GM23338 (cell line): ENCODE measurements around the gene ZNF549. TPM values are rescaled to one million over a fixed set of nuclear protein-coding genes. Genes with fewer than 3 reads are reported as not detected.
A peak's percentile ranks its signal among the peaks of the same experiment; 100 is the strongest.

Source experiments
- ATAC-seq: fragments of 200-7000 bp; cut with Tn5 transposase; 3 replicates; pipeline ENCODE4 v1.9.1; 2020
- DNase-seq: peaks from one replicate; pipeline ENCODE4 v3.0.0-alpha.2; 2015; ENCODE audit warnings: low spot score
- H2AFZ ChIP-seq: fragments of 200-600 bp; sonication (generic); 2 replicates; pipeline ENCODE4 v1.8.0; 2016; ENCODE audit warnings: antibody characterized with exemption, mild to moderate bottlenecking, moderate library complexity
- H3F3A ChIP-seq: fragments of 200-600 bp; sonication (generic); replicated peaks from 2 replicates; pipeline ENCODE4 v1.8.0; 2017; ENCODE audit warnings: antibody characterized with exemption, mixed run types, low read depth
- H3K27ac ChIP-seq: fragments of 200-600 bp; sonication (generic); 2 replicates; pipeline ENCODE4 v1.6.1; 2016; ENCODE audit warnings: low read depth
- H3K27me3 ChIP-seq: fragments of 200-600 bp; sonication (generic); 2 replicates; pipeline ENCODE4 v1.8.0; 2016; ENCODE audit warnings: mild to moderate bottlenecking, mixed run types, moderate library complexity; ENCODE audit not compliant: insufficient read depth
- H3K36me3 ChIP-seq: fragments of 200-600 bp; sonication (generic); 2 replicates; pipeline ENCODE4 v1.8.0; 2016; ENCODE audit warnings: mild to moderate bottlenecking; ENCODE audit not compliant: insufficient read depth
- H3K4me1 ChIP-seq: fragments of 200-600 bp; sonication (generic); 2 replicates; pipeline ENCODE4 v1.8.0; 2016; ENCODE audit warnings: mild to moderate bottlenecking, moderate library complexity; ENCODE audit not compliant: insufficient read depth
- H3K4me2 ChIP-seq: fragments of 200-600 bp; sonication (generic); 2 replicates; pipeline ENCODE4 v1.7.1; 2017; ENCODE audit warnings: mixed run types
- H3K4me3 ChIP-seq: fragments of 200-600 bp; sonication (generic); 2 replicates; pipeline ENCODE4 v1.6.1; 2016; ENCODE audit warnings: mixed run types
- H3K79me2 ChIP-seq: fragments of 200-600 bp; sonication (generic); replicated peaks from 2 replicates; pipeline ENCODE4 v1.8.0; 2017; ENCODE audit warnings: mild to moderate bottlenecking; ENCODE audit not compliant: insufficient read depth
- H3K9me2 ChIP-seq: fragments of 200-600 bp; sonication (generic); 2 replicates; pipeline ENCODE4 v1.8.0; 2017; ENCODE audit not compliant: insufficient read depth
- H4K20me1 ChIP-seq: fragments of 200-600 bp; sonication (generic); replicated peaks from 2 replicates; pipeline ENCODE4 v1.8.0; 2017; ENCODE audit warnings: mild to moderate bottlenecking; ENCODE audit not compliant: insufficient read depth
- H3K27ac Mint-ChIP-seq: 2 replicates; pipeline ENCODE4 v1.8.0; 2020; ENCODE audit warnings: inconsistent platforms, mild to moderate bottlenecking, moderate library complexity, mixed read lengths
- H3K27me3 Mint-ChIP-seq: 3 replicates; pipeline ENCODE4 v1.8.0; 2022; ENCODE audit warnings: low read depth, mild to moderate bottlenecking, moderate library complexity, mixed read lengths, inconsistent platforms; ENCODE audit not compliant: insufficient read depth, poor library complexity
- H3K36me3 Mint-ChIP-seq: 3 replicates; pipeline ENCODE4 v1.8.0; 2021; ENCODE audit warnings: low read depth, mild to moderate bottlenecking, inconsistent platforms, moderate library complexity, mixed read lengths
- H3K4me1 Mint-ChIP-seq: 3 replicates; pipeline ENCODE4 v1.8.0; 2020; ENCODE audit warnings: mild to moderate bottlenecking, inconsistent platforms, mixed read lengths
- H3K4me3 Mint-ChIP-seq: 3 replicates; pipeline ENCODE4 v1.8.0; 2021; ENCODE audit warnings: moderate library complexity, mild to moderate bottlenecking, inconsistent platforms, mixed read lengths
- H3K9me3 Mint-ChIP-seq: 3 replicates; pipeline ENCODE4 v1.8.0; 2020; ENCODE audit warnings: moderate library complexity, mild to moderate bottlenecking, inconsistent platforms, mixed read lengths
- CREB1 ChIP-seq: fragments of 250-450 bp; sonication (Bioruptor Pico); IDR thresholded peaks from 2 replicates; pipeline ENCODE4 v1.5.0; 2020; ENCODE audit warnings: low read depth, mild to moderate bottlenecking, moderate library complexity
- CTCF ChIP-seq, 2 experiments: fragments of 200-600 bp in 1 of 2; sonication (generic) in 1 of 2; conservative IDR thresholded peaks; 2 replicates each; pipeline versions ENCODE4 v1.5.1 to v1.6.1; 2016 to 2017; ENCODE audit warnings: antibody characterized with exemption in 2 of 2, low read depth in 2 of 2, mild to moderate bottlenecking in 2 of 2, moderate library complexity in 1 of 2
- ETS1 ChIP-seq: IDR thresholded peaks from 2 replicates; pipeline ENCODE4 v1.6.1; 2016; ENCODE audit warnings: antibody characterized with exemption
- EZH2 ChIP-seq: fragments of 200-600 bp; sonication (generic); IDR thresholded peaks from one replicate; pipeline ENCODE4 v1.8.0; 2017; ENCODE audit warnings: antibody characterized with exemption, mild to moderate bottlenecking, low read depth; ENCODE audit not compliant: unreplicated experiment
- EZH2phosphoT487 ChIP-seq: fragments of 200-600 bp; sonication (generic); IDR thresholded peaks from one replicate; pipeline ENCODE4 v1.8.1; 2018; ENCODE audit warnings: antibody characterized with exemption; ENCODE audit not compliant: unreplicated experiment
- JUNB ChIP-seq: IDR thresholded peaks from one replicate; pipeline ENCODE4 v1.6.1; 2016; ENCODE audit warnings: antibody characterized with exemption; ENCODE audit not compliant: unreplicated experiment
- NANOG ChIP-seq: IDR thresholded peaks from 2 replicates; pipeline ENCODE4 v1.6.1; 2016; ENCODE audit warnings: antibody characterized with exemption, borderline replicate concordance
- POLR2AphosphoS5 ChIP-seq: IDR thresholded peaks from 2 replicates; pipeline ENCODE4 v1.6.1; 2016; ENCODE audit warnings: antibody characterized with exemption, low read depth
- REST ChIP-seq: IDR thresholded peaks from one replicate; pipeline ENCODE4 v1.6.1; 2018; ENCODE audit warnings: antibody characterized with exemption; ENCODE audit not compliant: unreplicated experiment
- STAT1 ChIP-seq: IDR thresholded peaks from one replicate; pipeline ENCODE4 v1.6.1; 2016; ENCODE audit warnings: antibody characterized with exemption; ENCODE audit not compliant: unreplicated experiment
- ZNF114 ChIP-seq: fragments of 250-450 bp; sonication (Bioruptor Pico); IDR thresholded peaks from 2 replicates; pipeline ENCODE4 v1.5.0; 2020; ENCODE audit warnings: mild to moderate bottlenecking, moderate library complexity
- ZNF331 ChIP-seq: fragments of 250-450 bp; sonication (Bioruptor Pico); IDR thresholded peaks from 2 replicates; pipeline ENCODE4 v1.5.0; 2020; ENCODE audit warnings: low read depth, mild to moderate bottlenecking, moderate library complexity
- polyA plus RNA-seq: library from polyadenylated mRNA; unstranded; fragments of >200 nt; fragmentation: Nextera tagmentation; extraction: Ambion mirVana; gene quantifications from 2 replicates; pipeline ENCODE4 v1.2.1, GENCODE V29; 2016
- total RNA-seq: library from RNA; depleted of rRNA; stranded (reverse); fragments of >200 nt; shearing (Covaris generic); gene quantifications from 2 replicates; pipeline ENCODE4 v1.2.3, GENCODE V29; 2014

The ZNF549 gene
- total and polyA plus RNA-seq, 2 experiments from 2014 or later: 4.3 to 11.6 TPM

DNA sequence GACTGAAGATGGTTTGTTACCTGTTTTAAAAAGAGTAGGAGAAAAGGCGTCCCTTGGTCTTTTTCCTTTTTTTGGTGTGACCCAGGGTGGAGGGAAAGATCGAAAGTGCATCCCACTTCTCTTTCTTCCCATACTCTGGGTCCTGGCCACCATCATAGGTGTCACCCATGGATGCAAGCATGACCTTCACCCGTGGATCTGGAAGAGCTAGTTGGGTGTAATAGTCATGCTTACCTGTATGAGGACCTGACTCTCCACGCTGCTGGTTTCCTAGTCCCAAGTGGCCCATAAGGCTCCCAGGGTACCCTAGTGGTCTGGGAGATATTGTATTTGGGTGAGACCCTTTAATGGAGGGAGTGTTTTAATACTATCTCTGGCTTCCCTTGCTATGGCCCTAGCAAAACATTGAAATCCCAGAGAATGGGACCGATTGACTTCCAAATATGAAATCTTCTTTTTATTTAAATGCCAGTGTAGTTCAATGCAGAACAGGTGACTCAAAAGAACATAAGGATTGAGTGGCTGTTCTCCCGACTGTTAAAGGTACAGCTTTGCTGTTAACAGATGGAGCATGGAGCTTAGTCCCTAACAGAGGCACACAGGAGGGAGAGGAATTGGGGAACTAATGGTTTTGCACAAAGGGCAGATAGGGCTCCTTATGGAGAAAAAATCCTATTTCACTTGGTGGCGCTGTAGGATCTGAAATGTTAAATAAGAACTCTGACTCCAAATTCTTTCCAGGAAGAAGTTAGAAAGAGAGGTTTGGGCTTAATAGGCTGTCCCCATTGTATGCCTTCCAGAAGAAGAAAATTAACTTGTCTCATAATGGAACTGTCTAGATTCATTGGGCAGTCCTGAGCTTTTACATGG, 39.5 kb downstream of the ZNF549 start:
- no peak for TF ChIP-seq JUNB
- no peak for TF ChIP-seq EZH2
- Mint-ChIP-seq H3K27me3 (peaks cover 4% of the 10 kb centered on the region), H3K9me3 (peaks cover 98% of the 10 kb centered on the region), H3K4me3 (no peak overlapping the region), H3K36me3 (peaks cover 56% of the 10 kb centered on the region), H3K27ac (no peak overlapping the region), H3K4me1 (no peaks in the 10 kb centered on the region)
- Histone ChIP-seq H3K9me2 (no peaks in the 10 kb centered on the region), H3K4me3 (no peak overlapping the region), H3K36me3 (peaks cover 8% of the 10 kb centered on the region), H3K4me1 (no peaks in the 10 kb centered on the region), H4K20me1 (no peaks in the 10 kb centered on the region), H3K4me2 (no peak overlapping the region), H3F3A (no peaks in the 10 kb centered on the region), H3K27me3 (no peaks in the 10 kb centered on the region), H2AFZ (no peak overlapping the region), H3K79me2 (no peaks in the 10 kb centered on the region), H3K27ac (no peak overlapping the region)
- DNase-seq (peak; percentile 60), ATAC-seq (no peak)

DNA sequence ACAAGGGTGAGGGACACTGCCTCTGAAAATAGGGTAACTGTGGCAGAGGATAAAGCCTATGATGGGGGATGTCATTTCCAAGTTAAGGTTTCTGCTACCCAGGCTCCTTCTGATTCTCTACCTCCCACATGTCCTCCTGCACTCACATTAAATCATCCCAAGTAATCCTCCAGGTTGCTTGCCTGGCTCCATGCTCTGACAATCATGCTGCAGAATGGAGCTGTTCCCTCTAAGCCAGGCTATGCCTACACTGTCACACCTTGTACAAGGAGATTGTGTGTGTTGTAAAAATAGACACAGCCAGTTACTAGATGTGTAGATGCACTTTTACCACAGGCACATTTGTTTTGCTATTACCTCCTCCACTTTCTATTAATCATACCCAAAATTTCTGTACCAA, 43.6 kb downstream of the ZNF549 start:
- no peak overlapping the region for H2AFZ ChIP-seq
- no peak overlapping the region for H3K4me3 ChIP-seq
- no peaks in the 10 kb centered on the region for H3F3A ChIP-seq
- H3K79me2 ChIP-seq: no peaks in the 10 kb centered on the region
- peaks cover 100% of the 10 kb centered on the region for H3K9me3 Mint-ChIP-seq
- no peak overlapping the region for H3K4me2 ChIP-seq
- H3K27me3 Mint-ChIP-seq: peaks cover 4% of the 10 kb centered on the region
- H4K20me1 ChIP-seq: no peaks in the 10 kb centered on the region
- H3K4me1 Mint-ChIP-seq: no peaks in the 10 kb centered on the region
- peaks cover 84% of the 10 kb centered on the region for H3K36me3 Mint-ChIP-seq
- no peaks in the 10 kb centered on the region for H3K4me1 ChIP-seq
- no peak overlapping the region for H3K27ac ChIP-seq
- H3K9me2 ChIP-seq: 0 out of 2 replicates have a peak, but pooled peaks cover under 1% of the 10 kb centered on the region
- ATAC-seq (no peak), DNase-seq (no peak)
- H3K27ac Mint-ChIP-seq: no peak overlapping the region
- no peak overlapping the region for H3K4me3 Mint-ChIP-seq
- H3K36me3 ChIP-seq: peaks cover 42% of the 10 kb centered on the region
- H3K27me3 ChIP-seq: no peaks in the 10 kb centered on the region
- TF ChIP-seq REST (no peak), CTCF (conservative IDR thresholded peaks at IDR 0.05; ENCODE audit: low read depth in 2 of 2) (no peak), STAT1 (no peak), ETS1 (no peak), NANOG (no peak), ZNF331 (CRISPR knock-in tag) (no peak), EZH2phosphoT487 (no peak), JUNB (no peak), ZNF114 (CRISPR knock-in tag) (no peak), EZH2 (no peak), POLR2AphosphoS5 (no peak), CREB1 (CRISPR knock-in tag) (no peak)
